ENCODE results near the gene HES6. TPM values are rescaled to one million over a fixed set of nuclear protein-coding genes. Genes with fewer than 3 reads are reported as not detected.

Gene HES6
- total and polyA plus RNA-seq, 2 donors (not counting 1 experiment from before 2014, with no cell fraction given) = 0.82 to 4.1 TPM

DNA sequence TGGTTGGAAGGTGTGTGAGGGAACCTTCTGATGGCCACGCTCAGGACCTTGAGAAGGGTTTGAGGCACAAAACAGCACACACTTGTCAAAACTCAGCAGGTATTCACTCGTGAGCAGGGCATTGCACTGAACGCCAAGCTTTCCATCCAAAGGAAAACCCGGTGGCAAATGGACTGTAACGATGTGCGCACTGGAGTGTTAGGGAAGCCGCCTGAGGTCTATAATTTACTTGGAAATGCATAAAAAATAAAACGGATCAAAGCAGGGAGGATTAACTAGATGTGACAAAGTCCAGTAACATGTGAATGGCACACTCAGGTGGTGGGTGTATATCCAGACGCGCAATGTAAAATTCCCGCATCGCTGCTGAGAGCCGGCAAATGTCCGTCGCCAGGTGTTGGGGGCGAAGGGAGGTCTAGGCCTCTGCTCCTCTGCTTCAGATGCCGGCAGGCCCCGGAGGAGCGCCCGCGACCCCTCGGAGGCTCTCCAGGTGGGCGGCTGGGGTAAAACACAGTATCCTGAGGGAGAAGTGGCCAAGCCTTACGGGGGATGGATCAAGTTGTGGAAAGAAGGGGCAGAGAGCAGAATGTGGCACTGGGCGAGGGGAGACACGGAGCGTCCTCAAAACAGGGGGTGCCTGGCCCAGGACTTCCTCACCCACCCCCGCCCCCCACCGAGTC is 15.3 kb downstream of the HES6 start:
- Histone ChIP-seq H3K79me2 (ENCODE audit: control insufficient read depth, insufficient read depth, low read length) (no peaks in the 10 kb centered on the region), H3K4me1 (ENCODE audit: control insufficient read depth, extremely low read depth, insufficient read depth, low read length) (no peaks in the 10 kb centered on the region), H3K9me3 (ENCODE audit: control insufficient read depth, insufficient read depth, low read depth, low read length) (no peaks in the 10 kb centered on the region), H3K4me3 (replicated peaks in 1 of 4; ENCODE audit: control extremely low read depth in 1 of 4, insufficient read depth in 1 of 4, low read depth in 3 of 4, low read length in 4 of 4) (no peak overlapping the region), H3K9ac (ENCODE audit: insufficient read depth, low read length) (no peak overlapping the region), H2AFZ (ENCODE audit: low read length) (no peak overlapping the region), H3K4me2 (ENCODE audit: extremely low read depth, insufficient read depth, low read length) (no peak overlapping the region), H4K20me1 (ENCODE audit: control insufficient read depth, extremely low read depth, insufficient read depth, low read length) (no peaks in the 10 kb centered on the region), H3K36me3 (ENCODE audit: control insufficient read depth, insufficient read depth, low read length) (no peaks in the 10 kb centered on the region), H3K27ac (ENCODE audit: insufficient read depth, low read length) (no peak overlapping the region), H3K27me3 (ENCODE audit: control insufficient read depth, insufficient read depth, low read length) (peaks cover 7% of the 10 kb centered on the region)
- TF ChIP-seq, protein P1, sequence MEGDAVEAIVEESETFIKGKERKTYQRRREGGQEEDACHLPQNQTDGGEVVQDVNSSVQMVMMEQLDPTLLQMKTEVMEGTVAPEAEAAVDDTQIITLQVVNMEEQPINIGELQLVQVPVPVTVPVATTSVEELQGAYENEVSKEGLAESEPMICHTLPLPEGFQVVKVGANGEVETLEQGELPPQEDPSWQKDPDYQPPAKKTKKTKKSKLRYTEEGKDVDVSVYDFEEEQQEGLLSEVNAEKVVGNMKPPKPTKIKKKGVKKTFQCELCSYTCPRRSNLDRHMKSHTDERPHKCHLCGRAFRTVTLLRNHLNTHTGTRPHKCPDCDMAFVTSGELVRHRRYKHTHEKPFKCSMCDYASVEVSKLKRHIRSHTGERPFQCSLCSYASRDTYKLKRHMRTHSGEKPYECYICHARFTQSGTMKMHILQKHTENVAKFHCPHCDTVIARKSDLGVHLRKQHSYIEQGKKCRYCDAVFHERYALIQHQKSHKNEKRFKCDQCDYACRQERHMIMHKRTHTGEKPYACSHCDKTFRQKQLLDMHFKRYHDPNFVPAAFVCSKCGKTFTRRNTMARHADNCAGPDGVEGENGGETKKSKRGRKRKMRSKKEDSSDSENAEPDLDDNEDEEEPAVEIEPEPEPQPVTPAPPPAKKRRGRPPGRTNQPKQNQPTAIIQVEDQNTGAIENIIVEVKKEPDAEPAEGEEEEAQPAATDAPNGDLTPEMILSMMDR (conservative IDR thresholded peaks at IDR 0.05 in 1 of 2, IDR thresholded peaks at IDR 0.05 in 1 of 2; ENCODE audit: low read depth in 1 of 2, low read length in 2 of 2) = no peak
- TF ChIP-seq EZH2 (IDR thresholded peaks at IDR 0.05; ENCODE audit: low read length, missing control alignments) = no peak
- DNase-seq (ENCODE audit: low read depth in 2 of 2) = no peak

DNA sequence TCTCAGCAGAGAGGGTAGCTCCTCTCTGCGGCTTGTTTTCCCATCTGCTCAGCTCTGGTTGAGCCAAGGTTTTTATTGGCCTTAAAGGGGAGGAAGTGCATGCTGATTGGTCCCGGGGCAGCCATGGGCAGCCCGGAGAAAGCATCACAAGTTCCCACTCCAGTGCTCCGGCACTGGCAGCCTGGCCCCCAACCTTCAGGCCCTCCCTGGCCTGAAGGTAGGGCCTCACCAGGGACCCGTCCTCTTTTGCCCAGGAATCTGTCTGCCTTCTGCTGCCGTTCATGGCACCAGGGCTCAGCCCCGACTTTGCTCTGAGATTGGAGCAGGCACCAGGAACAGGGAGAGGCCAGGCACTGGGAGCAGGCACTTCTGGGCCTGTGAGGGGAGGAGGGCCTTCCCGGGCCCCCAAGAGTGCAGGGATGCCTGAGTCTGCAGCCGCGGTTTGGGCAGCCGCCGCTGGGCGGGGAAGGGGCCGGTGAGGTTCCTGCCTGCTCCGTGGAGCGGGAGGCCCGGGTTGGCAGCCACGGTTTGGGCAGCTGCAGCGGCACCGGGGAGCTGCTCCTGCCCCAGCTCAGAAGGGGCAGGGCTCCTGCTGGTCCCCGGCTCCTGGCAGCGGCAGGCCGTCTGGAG is 18.8 kb downstream of the HES6 start:
- Histone ChIP-seq H3K36me3 (ENCODE audit: control insufficient read depth, insufficient read depth, low read length) (no peaks in the 10 kb centered on the region), H3K9me3 (ENCODE audit: control insufficient read depth, insufficient read depth, low read depth, low read length) (no peaks in the 10 kb centered on the region), H3K79me2 (ENCODE audit: control insufficient read depth, insufficient read depth, low read length) (no peaks in the 10 kb centered on the region), H3K4me3 (replicated peaks in 1 of 4; ENCODE audit: control extremely low read depth in 1 of 4, insufficient read depth in 1 of 4, low read depth in 3 of 4, low read length in 4 of 4) (no peak overlapping the region), H3K27me3 (ENCODE audit: control insufficient read depth, insufficient read depth, low read length) (no peaks in the 10 kb centered on the region), H4K20me1 (ENCODE audit: control insufficient read depth, extremely low read depth, insufficient read depth, low read length) (no peaks in the 10 kb centered on the region), H3K27ac (ENCODE audit: insufficient read depth, low read length) (no peak overlapping the region), H2AFZ (ENCODE audit: low read length) (peak overlapping the region; percentile 26), H3K9ac (ENCODE audit: insufficient read depth, low read length) (no peak overlapping the region), H3K4me1 (ENCODE audit: control insufficient read depth, extremely low read depth, insufficient read depth, low read length) (no peaks in the 10 kb centered on the region), H3K4me2 (ENCODE audit: extremely low read depth, insufficient read depth, low read length) (no peak overlapping the region)
- TF ChIP-seq EZH2 (IDR thresholded peaks at IDR 0.05; ENCODE audit: low read length, missing control alignments) = no peak
- TF ChIP-seq, protein P1 (conservative IDR thresholded peaks at IDR 0.05 in 1 of 2, IDR thresholded peaks at IDR 0.05 in 1 of 2; ENCODE audit: low read depth in 1 of 2, low read length in 2 of 2) = no peak
- peak in 1 of 2 donors; percentile 30 for DNase-seq (ENCODE audit: low read depth in 2 of 2)

DNA sequence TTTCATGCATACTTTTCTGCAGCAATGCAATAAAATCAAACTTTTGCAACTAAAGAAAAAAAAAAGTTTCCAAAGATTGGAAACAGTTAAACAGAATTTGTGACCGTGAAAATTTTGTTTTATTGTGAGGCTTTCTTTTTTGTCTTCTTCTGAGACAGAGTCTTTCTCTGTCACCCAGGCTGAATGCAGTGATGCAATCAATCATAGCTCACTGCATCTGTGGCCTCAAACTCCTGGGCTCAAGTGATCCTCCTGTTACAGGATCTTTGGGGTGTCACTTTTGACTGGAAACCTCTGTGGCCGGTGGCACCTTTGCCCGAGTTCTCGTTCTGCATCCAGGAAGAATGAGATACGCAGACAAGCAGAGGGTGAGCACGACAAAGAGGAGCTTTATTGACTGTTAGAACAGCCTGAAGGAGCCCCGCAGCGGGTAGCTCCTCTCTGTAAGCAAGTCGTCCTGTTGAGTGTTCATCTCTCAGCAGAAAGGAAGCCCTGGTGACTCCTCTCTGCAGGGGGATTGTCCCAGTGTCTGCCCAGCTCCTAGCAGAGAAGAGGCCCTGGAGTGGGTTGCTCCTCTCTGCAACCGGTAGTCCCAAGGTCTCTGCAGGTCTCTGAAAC is 19.5 kb downstream of the HES6 start:
- Histone ChIP-seq H3K4me1 (ENCODE audit: control insufficient read depth, extremely low read depth, insufficient read depth, low read length) (no peaks in the 10 kb centered on the region), H3K27me3 (ENCODE audit: control insufficient read depth, insufficient read depth, low read length) (peaks cover 4% of the 10 kb centered on the region), H3K4me3 (replicated peaks in 1 of 4; ENCODE audit: control extremely low read depth in 1 of 4, insufficient read depth in 1 of 4, low read depth in 3 of 4, low read length in 4 of 4) (no peak overlapping the region), H3K36me3 (ENCODE audit: control insufficient read depth, insufficient read depth, low read length) (no peaks in the 10 kb centered on the region), H3K79me2 (ENCODE audit: control insufficient read depth, insufficient read depth, low read length) (no peaks in the 10 kb centered on the region), H3K27ac (ENCODE audit: insufficient read depth, low read length) (no peak overlapping the region), H2AFZ (ENCODE audit: low read length) (peak overlapping the region; percentile 26), H3K9me3 (ENCODE audit: control insufficient read depth, insufficient read depth, low read depth, low read length) (no peaks in the 10 kb centered on the region), H3K4me2 (ENCODE audit: extremely low read depth, insufficient read depth, low read length) (no peak overlapping the region), H4K20me1 (ENCODE audit: control insufficient read depth, extremely low read depth, insufficient read depth, low read length) (no peaks in the 10 kb centered on the region), H3K9ac (ENCODE audit: insufficient read depth, low read length) (no peak overlapping the region)
- TF ChIP-seq EZH2 (IDR thresholded peaks at IDR 0.05; ENCODE audit: low read length, missing control alignments) = no peak
- TF ChIP-seq, protein P1 (conservative IDR thresholded peaks at IDR 0.05 in 1 of 2, IDR thresholded peaks at IDR 0.05 in 1 of 2; ENCODE audit: low read depth in 1 of 2, low read length in 2 of 2) = no peak
- no peak for DNase-seq (ENCODE audit: low read depth in 2 of 2)

All from fibroblast of lung (primary cell).